Gastroesophageal sphincter (tissue), 3 donors: ENCODE data around the gene PLEKHO1.

Experiments
- CTCF ChIP-seq, 4 experiments: fragments of 200-600 bp in 2 of 4; fragments of 450-650 bp in 2 of 4; sonication (generic) in 1 of 4; IDR thresholded peaks; one replicate each; pipeline ENCODE4 v1.5.1; 2017 to 2019; ENCODE audit warnings: antibody characterized with exemption in 4 of 4, mild to moderate bottlenecking in 2 of 4, moderate library complexity in 2 of 4
- POLR2A ChIP-seq, 2 donors: fragments of 450-650 bp; IDR thresholded peaks; one replicate each; pipeline ENCODE4 v1.6.1; 2017; ENCODE audit warnings: antibody characterized with exemption in 2 of 2, mild to moderate bottlenecking in 2 of 2, moderate library complexity in 1 of 2
- POLR2AphosphoS5 ChIP-seq: sonication (generic); formaldehyde crosslinking; IDR thresholded peaks from one replicate; pipeline ENCODE4 v1.6.1; 2017; ENCODE audit warnings: antibody characterized with exemption

GRCh38 chr1:150186789-150187559, 37.3 kb downstream of the PLEKHO1 start:
- TF ChIP-seq CTCF (IDR thresholded peaks at IDR 0.05) = peak; percentile 34 to 59 (median 52)
- no peak for TF ChIP-seq POLR2A (IDR thresholded peaks at IDR 0.05)
- TF ChIP-seq POLR2AphosphoS5 = no peak
